ENCODE data around the gene ANKRD11.

DNA sequence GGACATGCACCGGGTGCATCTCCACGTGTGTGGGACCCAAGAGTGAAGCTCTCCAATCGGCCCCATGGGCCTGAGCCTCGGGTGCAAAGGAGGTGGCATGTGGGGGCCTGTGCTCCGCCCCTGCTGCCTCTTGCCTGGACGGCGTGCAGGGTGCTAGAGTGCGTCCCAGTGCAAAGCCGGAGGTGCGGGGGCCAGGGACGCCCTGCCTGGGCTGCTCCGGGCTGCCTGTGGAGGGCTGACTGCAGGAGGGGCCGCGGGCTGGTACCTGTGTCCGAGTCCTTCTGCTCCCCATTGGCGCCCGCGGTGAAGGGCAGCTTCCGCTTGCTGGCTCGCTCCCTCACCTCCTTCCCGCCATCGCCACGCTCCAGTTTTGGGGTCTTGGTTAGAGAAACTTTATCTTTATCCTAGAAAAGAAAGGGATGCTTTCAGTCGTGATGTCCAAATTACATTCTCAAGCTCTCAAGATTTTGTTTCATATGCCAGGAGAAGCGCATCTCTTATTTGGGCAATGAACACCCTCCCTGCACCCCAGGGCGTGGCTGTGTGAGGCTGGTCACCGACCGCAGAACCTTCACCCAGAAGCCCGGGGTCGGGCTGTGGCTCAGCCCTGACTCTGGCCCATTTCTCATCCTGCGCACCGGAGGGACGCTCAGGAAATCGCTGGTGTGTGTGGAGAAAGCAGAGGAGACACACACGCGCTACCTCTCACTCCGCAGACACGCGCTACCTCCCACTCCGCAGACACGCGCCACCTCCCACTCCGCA, 185.2 kb downstream of the ANKRD11 start:
- TF ChIP-seq, protein P1, sequence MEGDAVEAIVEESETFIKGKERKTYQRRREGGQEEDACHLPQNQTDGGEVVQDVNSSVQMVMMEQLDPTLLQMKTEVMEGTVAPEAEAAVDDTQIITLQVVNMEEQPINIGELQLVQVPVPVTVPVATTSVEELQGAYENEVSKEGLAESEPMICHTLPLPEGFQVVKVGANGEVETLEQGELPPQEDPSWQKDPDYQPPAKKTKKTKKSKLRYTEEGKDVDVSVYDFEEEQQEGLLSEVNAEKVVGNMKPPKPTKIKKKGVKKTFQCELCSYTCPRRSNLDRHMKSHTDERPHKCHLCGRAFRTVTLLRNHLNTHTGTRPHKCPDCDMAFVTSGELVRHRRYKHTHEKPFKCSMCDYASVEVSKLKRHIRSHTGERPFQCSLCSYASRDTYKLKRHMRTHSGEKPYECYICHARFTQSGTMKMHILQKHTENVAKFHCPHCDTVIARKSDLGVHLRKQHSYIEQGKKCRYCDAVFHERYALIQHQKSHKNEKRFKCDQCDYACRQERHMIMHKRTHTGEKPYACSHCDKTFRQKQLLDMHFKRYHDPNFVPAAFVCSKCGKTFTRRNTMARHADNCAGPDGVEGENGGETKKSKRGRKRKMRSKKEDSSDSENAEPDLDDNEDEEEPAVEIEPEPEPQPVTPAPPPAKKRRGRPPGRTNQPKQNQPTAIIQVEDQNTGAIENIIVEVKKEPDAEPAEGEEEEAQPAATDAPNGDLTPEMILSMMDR (IDR thresholded peaks at IDR 0.05; ENCODE audit: low read length): no peak
- TF ChIP-seq EZH2phosphoT487 (IDR thresholded peaks at IDR 0.05; ENCODE audit: low read length) (no peak), EZH2 (optimal IDR thresholded peaks at IDR 0.05; ENCODE audit: low read depth, low read length) (no peak)

Measured in MM.1S (cell line).